ENCODE data around the gene SETD7. TPM values are rescaled to one million over a fixed set of nuclear protein-coding genes. Genes with fewer than 3 reads are reported as not detected.

SETD7 gene
- total RNA-seq, 2 experiments from 2014 or later: 23.1 to 23.5 TPM

GRCh38 chr4:139563515-139563914 is 7.5 kb upstream of the SETD7 start:
- Mint-ChIP-seq H3K27me3 (no peaks in the 10 kb centered on the region), H3K27ac (no peak overlapping the region), H3K36me3 (ENCODE audit: low read depth) (no peaks in the 10 kb centered on the region), H3K9me3 (no peaks in the 10 kb centered on the region), H3K4me3 (no peak overlapping the region), H3K4me1 (ENCODE audit: low read depth) (peaks cover 24% of the 10 kb centered on the region)
- H3K36me3 ChIP-seq (ENCODE audit: insufficient read depth, low read length): no peaks in the 10 kb centered on the region
- TF ChIP-seq CTCF (IDR thresholded peaks at IDR 0.05): no peak
- H3K27me3 ChIP-seq (ENCODE audit: control insufficient read depth in 1 of 2, insufficient read depth in 2 of 2, low read length in 2 of 2): no peaks in the 10 kb centered on the region
- POLR2A ChIA-PET: no interaction called here
- H3K4me1 ChIP-seq (ENCODE audit: insufficient read depth, low read length): peaks cover 22% of the 10 kb centered on the region
- ATAC-seq (ENCODE audit: poor library complexity) (no peak), DNase-seq (no peak)
- H3K27ac ChIP-seq (ENCODE audit: low read depth in 1 of 2, low read length in 2 of 2): no peak overlapping the region
- no peaks in the 10 kb centered on the region for H3K9me3 ChIP-seq (ENCODE audit: control insufficient read depth in 1 of 2, insufficient read depth in 1 of 2, low read length in 2 of 2)
- CTCF ChIA-PET: interaction anchor here (0.7 kb wide), 1 partner anchor 29 kb away, joined by 3 read pairs; no protein-coding TSS in a partner anchor
- no peak overlapping the region for H3K4me3 ChIP-seq (ENCODE audit: low read length)
- intact Hi-C loops (cut with DNase I, micrococcal nuclease): loop anchor here in 1 of 2 experiments (5.0 kb wide), 1 partner anchor 36 kb away; no protein-coding TSS in a partner anchor

- Mint-ChIP-seq H3K27ac (no peak overlapping the region), H3K36me3 (ENCODE audit: low read depth) (no peaks in the 10 kb centered on the region), H3K9me3 (no peaks in the 10 kb centered on the region), H3K4me3 (no peak overlapping the region), H3K4me1 (ENCODE audit: low read depth) (peaks cover 29% of the 10 kb centered on the region), H3K27me3 (no peaks in the 10 kb centered on the region)
- TF ChIP-seq CTCF (IDR thresholded peaks at IDR 0.05): no peak
- intact Hi-C loops (cut with DNase I, micrococcal nuclease): loop anchor here in 1 of 2 experiments (5.0 kb wide), 1 partner anchor 36 kb away; no protein-coding TSS in a partner anchor
- DNase-seq (no peak), ATAC-seq (ENCODE audit: poor library complexity) (no peak)
- no peak overlapping the region for H3K27ac ChIP-seq (ENCODE audit: low read depth in 1 of 2, low read length in 2 of 2)
- CTCF ChIA-PET: no interaction called here
- no peak overlapping the region for H3K4me3 ChIP-seq (ENCODE audit: low read length)
- peaks cover 22% of the 10 kb centered on the region for H3K4me1 ChIP-seq (ENCODE audit: insufficient read depth, low read length)
- H3K27me3 ChIP-seq (ENCODE audit: control insufficient read depth in 1 of 2, insufficient read depth in 2 of 2, low read length in 2 of 2): no peaks in the 10 kb centered on the region
- POLR2A ChIA-PET: no interaction called here
- no peaks in the 10 kb centered on the region for H3K9me3 ChIP-seq (ENCODE audit: control insufficient read depth in 1 of 2, insufficient read depth in 1 of 2, low read length in 2 of 2)
- H3K36me3 ChIP-seq (ENCODE audit: insufficient read depth, low read length): no peaks in the 10 kb centered on the region
Measured at GRCh38 chr4:139562839-139563238, 6.8 kb upstream of the SETD7 start.

GRCh38 chr4:139562067-139562684 is 6.2 kb upstream of the SETD7 start:
- Mint-ChIP-seq H3K4me1 (ENCODE audit: low read depth) (peaks cover 35% of the 10 kb centered on the region), H3K4me3 (no peak overlapping the region), H3K9me3 (no peaks in the 10 kb centered on the region), H3K36me3 (ENCODE audit: low read depth) (peaks cover 1% of the 10 kb centered on the region), H3K27me3 (peaks cover 1% of the 10 kb centered on the region), H3K27ac (no peak overlapping the region)
- intact Hi-C loops (cut with DNase I, micrococcal nuclease): loop anchor here in 1 of 2 experiments (5.0 kb wide), 1 partner anchor 35 kb away; no protein-coding TSS in a partner anchor
- no peak overlapping the region for H3K4me3 ChIP-seq (ENCODE audit: low read length)
- no peak for TF ChIP-seq CTCF (IDR thresholded peaks at IDR 0.05)
- peaks cover 29% of the 10 kb centered on the region for H3K4me1 ChIP-seq (ENCODE audit: insufficient read depth, low read length)
- ChIA-PET POLR2A (no interaction called here), CTCF (interaction anchor here (1.2 kb wide), 1 partner anchor 95 kb away, joined by 3 read pairs; no protein-coding TSS in a partner anchor)
- H3K36me3 ChIP-seq (ENCODE audit: insufficient read depth, low read length): no peaks in the 10 kb centered on the region
- H3K9me3 ChIP-seq (ENCODE audit: control insufficient read depth in 1 of 2, insufficient read depth in 1 of 2, low read length in 2 of 2): no peaks in the 10 kb centered on the region
- no peak for ATAC-seq (ENCODE audit: poor library complexity)
- H3K27ac ChIP-seq (ENCODE audit: low read depth in 1 of 2, low read length in 2 of 2): no peak overlapping the region
- H3K27me3 ChIP-seq (ENCODE audit: control insufficient read depth in 1 of 2, insufficient read depth in 2 of 2, low read length in 2 of 2): no peaks in the 10 kb centered on the region
- no peak for DNase-seq

Measured in CD4-positive, alpha-beta T cell (primary cell).